ENCODE data around the gene KRT20. TPM values are rescaled to one million over a fixed set of nuclear protein-coding genes. Genes with fewer than 3 reads are reported as not detected.

Gene KRT20
- polyA plus RNA-seq, 3 donors: not detected

DNA sequence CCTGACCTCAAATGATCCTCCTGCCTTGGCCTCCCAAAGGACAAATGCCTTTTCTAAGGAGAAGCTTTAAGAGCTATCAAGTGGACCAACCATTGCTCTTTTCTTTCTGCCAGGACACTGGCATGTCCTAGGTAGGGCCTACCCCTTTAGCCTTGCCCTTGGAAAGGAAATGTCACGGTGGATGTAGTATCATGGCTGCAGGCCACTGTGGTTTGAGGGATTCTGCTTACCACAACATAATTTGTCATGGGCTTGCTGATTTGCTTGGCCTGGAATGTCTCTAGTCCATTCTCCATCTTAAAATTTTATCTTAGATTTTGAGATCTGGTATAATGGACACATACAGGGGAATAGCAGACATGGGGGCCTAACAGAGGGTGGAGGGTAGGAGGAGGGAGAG lies 6.0 kb downstream of the KRT20 start:
- H3K4me3 Mint-ChIP-seq: no peak overlapping the region
- intact Hi-C loops (cut with micrococcal nuclease): no loop called here
- no peaks in the 10 kb centered on the region for H3K4me1 ChIP-seq (ENCODE audit: control insufficient read depth in 1 of 2, insufficient read depth in 2 of 2, low read length in 2 of 2)
- peaks cover 0 to 2% (median 0%) of the 10 kb centered on the region in 7 donors for H3K9me3 Mint-ChIP-seq
- no peaks in the 10 kb centered on the region for H3K36me3 Mint-ChIP-seq
- no peak overlapping the region for H3K27ac Mint-ChIP-seq
- peaks cover 0 to 12% of the 10 kb centered on the region in 2 donors for H3K27me3 ChIP-seq (ENCODE audit: control insufficient read depth in 2 of 2, insufficient read depth in 2 of 2, low read length in 2 of 2)
- TF ChIP-seq, protein P1, sequence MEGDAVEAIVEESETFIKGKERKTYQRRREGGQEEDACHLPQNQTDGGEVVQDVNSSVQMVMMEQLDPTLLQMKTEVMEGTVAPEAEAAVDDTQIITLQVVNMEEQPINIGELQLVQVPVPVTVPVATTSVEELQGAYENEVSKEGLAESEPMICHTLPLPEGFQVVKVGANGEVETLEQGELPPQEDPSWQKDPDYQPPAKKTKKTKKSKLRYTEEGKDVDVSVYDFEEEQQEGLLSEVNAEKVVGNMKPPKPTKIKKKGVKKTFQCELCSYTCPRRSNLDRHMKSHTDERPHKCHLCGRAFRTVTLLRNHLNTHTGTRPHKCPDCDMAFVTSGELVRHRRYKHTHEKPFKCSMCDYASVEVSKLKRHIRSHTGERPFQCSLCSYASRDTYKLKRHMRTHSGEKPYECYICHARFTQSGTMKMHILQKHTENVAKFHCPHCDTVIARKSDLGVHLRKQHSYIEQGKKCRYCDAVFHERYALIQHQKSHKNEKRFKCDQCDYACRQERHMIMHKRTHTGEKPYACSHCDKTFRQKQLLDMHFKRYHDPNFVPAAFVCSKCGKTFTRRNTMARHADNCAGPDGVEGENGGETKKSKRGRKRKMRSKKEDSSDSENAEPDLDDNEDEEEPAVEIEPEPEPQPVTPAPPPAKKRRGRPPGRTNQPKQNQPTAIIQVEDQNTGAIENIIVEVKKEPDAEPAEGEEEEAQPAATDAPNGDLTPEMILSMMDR (IDR thresholded peaks at IDR 0.05): no peak
- H3K4me1 Mint-ChIP-seq: no peaks in the 10 kb centered on the region
- no peaks in the 10 kb centered on the region for H3K36me3 ChIP-seq (replicated peaks in 1 of 2; ENCODE audit: control insufficient read depth in 1 of 2, insufficient read depth in 2 of 2, low read length in 2 of 2)
- WGBS (ENCODE audit: insufficient coverage): no CpG with 5 or more reads among the region's 1 CpG
- H2AFZ ChIP-seq (ENCODE audit: insufficient read depth, low read depth, low read length, poor library complexity, severe bottlenecking): no peak overlapping the region
- H3K9me3 ChIP-seq (replicated peaks in 1 of 2; ENCODE audit: control insufficient read depth in 1 of 2, insufficient read depth in 1 of 2, low read length in 2 of 2): no peaks in the 10 kb centered on the region
- no peaks in the 10 kb centered on the region for H4K20me1 ChIP-seq (ENCODE audit: insufficient read depth, low read length)
- H3K9ac ChIP-seq (ENCODE audit: insufficient read depth, low read length, poor library complexity, severe bottlenecking): no peak overlapping the region
- no peak overlapping the region for H3K4me2 ChIP-seq (replicated peaks; ENCODE audit: extremely low read depth, low read length, poor library complexity, severe bottlenecking)
- H3K4me3 ChIP-seq (replicated peaks in 1 of 3; ENCODE audit: low read depth in 2 of 3, low read length in 3 of 3): no peak overlapping the region
- DNase-seq: no peak
- peaks cover 7 to 11% (median 7%) of the 10 kb centered on the region in 3 donors for H3K27me3 Mint-ChIP-seq (ENCODE audit: low read depth in 3 of 3)
- no peak overlapping the region for H3K27ac ChIP-seq (ENCODE audit: low read depth in 1 of 2, low read length in 2 of 2)
- H3K79me2 ChIP-seq (ENCODE audit: insufficient read depth, low read length): no peaks in the 10 kb centered on the region

DNA sequence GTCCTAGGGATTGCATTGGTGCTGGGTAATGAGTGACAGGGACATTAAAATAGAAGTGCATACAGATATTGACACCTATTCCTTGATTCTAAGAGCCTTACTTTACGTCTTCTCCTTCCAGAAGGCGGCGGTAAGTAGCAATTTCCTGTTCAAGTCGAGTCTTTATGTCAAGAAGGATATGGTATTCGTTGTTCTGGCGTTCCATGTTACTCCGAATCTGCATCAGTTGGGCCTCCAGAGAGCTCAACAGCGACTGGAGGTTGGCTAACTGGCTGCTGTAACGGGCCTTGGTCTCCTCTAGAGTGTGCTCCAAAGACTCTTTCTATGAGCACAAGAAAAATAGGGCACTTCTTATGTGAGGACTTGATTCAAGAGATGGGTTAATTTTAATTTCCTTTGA lies 7.0 kb downstream of the KRT20 start:
- Mint-ChIP-seq H3K27ac (no peak overlapping the region), H3K9me3 (peaks cover 0 to 2% (median 0%) of the 10 kb centered on the region in 7 donors), H3K36me3 (no peaks in the 10 kb centered on the region), H3K4me1 (no peaks in the 10 kb centered on the region), H3K27me3 (ENCODE audit: low read depth in 3 of 3) (peaks cover 5 to 7% (median 5%) of the 10 kb centered on the region in 3 donors), H3K4me3 (no peak overlapping the region)
- no peaks in the 10 kb centered on the region for H3K79me2 ChIP-seq (ENCODE audit: insufficient read depth, low read length)
- no peak overlapping the region for H2AFZ ChIP-seq (ENCODE audit: insufficient read depth, low read depth, low read length, poor library complexity, severe bottlenecking)
- H3K27ac ChIP-seq (ENCODE audit: low read depth in 1 of 2, low read length in 2 of 2): no peak overlapping the region
- DNase-seq: no peak
- no peak overlapping the region for H3K9ac ChIP-seq (ENCODE audit: insufficient read depth, low read length, poor library complexity, severe bottlenecking)
- WGBS (ENCODE audit: insufficient coverage): 97% methylated on average over 9 of the region's 9 CpGs
- H4K20me1 ChIP-seq (ENCODE audit: insufficient read depth, low read length): no peaks in the 10 kb centered on the region
- no peaks in the 10 kb centered on the region for H3K36me3 ChIP-seq (replicated peaks in 1 of 2; ENCODE audit: control insufficient read depth in 1 of 2, insufficient read depth in 2 of 2, low read length in 2 of 2)
- H3K4me2 ChIP-seq (replicated peaks; ENCODE audit: extremely low read depth, low read length, poor library complexity, severe bottlenecking): no peak overlapping the region
- peaks cover 0 to 10% of the 10 kb centered on the region in 2 donors for H3K27me3 ChIP-seq (ENCODE audit: control insufficient read depth in 2 of 2, insufficient read depth in 2 of 2, low read length in 2 of 2)
- TF ChIP-seq, protein P1 (IDR thresholded peaks at IDR 0.05): no peak
- H3K9me3 ChIP-seq (replicated peaks in 1 of 2; ENCODE audit: control insufficient read depth in 1 of 2, insufficient read depth in 1 of 2, low read length in 2 of 2): no peaks in the 10 kb centered on the region
- intact Hi-C loops (cut with micrococcal nuclease): no loop called here
- H3K4me3 ChIP-seq (replicated peaks in 1 of 3; ENCODE audit: low read depth in 2 of 3, low read length in 3 of 3): no peak overlapping the region
- no peaks in the 10 kb centered on the region for H3K4me1 ChIP-seq (ENCODE audit: control insufficient read depth in 1 of 2, insufficient read depth in 2 of 2, low read length in 2 of 2)
